HepG2 (cell line): ENCODE data around the gene ALOX12. TPM values are rescaled to one million over a fixed set of nuclear protein-coding genes. Genes with fewer than 3 reads are reported as not detected.

Experiments used
- EEA1 ChIP-seq: sonication (generic); formaldehyde crosslinking; IDR thresholded peaks from 2 replicates; pipeline ENCODE4 v1.5.1; 2020; ENCODE audit warnings: mild to moderate bottlenecking, missing genetic modification reagents, borderline replicate concordance
- GZF1 ChIP-seq: sonication (generic); formaldehyde crosslinking; IDR thresholded peaks from 2 replicates; pipeline ENCODE4 v1.5.1; 2020; ENCODE audit warnings: mild to moderate bottlenecking, missing genetic modification reagents
- SOX6 ChIP-seq, 2 experiments: fragments of 450-650 bp in 1 of 2; sonication (generic) in 1 of 2; formaldehyde crosslinking in 1 of 2; IDR thresholded peaks; 2 replicates each; pipeline versions ENCODE4 v1.4.0 to v1.6.1; 2017 to 2020; ENCODE audit warnings: antibody characterized with exemption in 1 of 2, mild to moderate bottlenecking in 1 of 2, missing genetic modification reagents in 1 of 2
- TOE1 ChIP-seq: sonication (generic); formaldehyde crosslinking; IDR thresholded peaks from 2 replicates; pipeline ENCODE4 v1.4.0; 2020; ENCODE audit warnings: mild to moderate bottlenecking, missing genetic modification reagents
- ZNF562 ChIP-seq: sonication (generic); formaldehyde crosslinking; IDR thresholded peaks from 2 replicates; pipeline ENCODE4 v1.8.0; 2022; ENCODE audit warnings: missing genetic modification reagents, borderline replicate concordance
- ZSCAN30 ChIP-seq: sonication (generic); formaldehyde crosslinking; IDR thresholded peaks from 2 replicates; pipeline ENCODE4 v1.5.0; 2020; ENCODE audit warnings: mild to moderate bottlenecking, missing genetic modification reagents
- polyA plus RNA-seq, 8 experiments: library from polyadenylated mRNA; depleted of rRNA in 3 of 8; stranded (reverse) in 7 of 8; unstranded in 1 of 8; fragments of >200 nt; fragmentation: Illumina TruSeq in 4 of 8; extraction: Trizol in 4 of 8; gene quantifications; 2 replicates each; pipeline versions ENCODE4 v1.2.1 to v1.2.3, GENCODE V29; 2011 to 2016; ENCODE audit warnings: low read depth in 4 of 8, missing spikeins in 1 of 8, mixed read lengths in 1 of 8; ENCODE audit not compliant: insufficient read depth in 1 of 8
- total RNA-seq, 5 experiments: library from RNA; depleted of rRNA; stranded (reverse); fragments of >200 nt; fragmentation: Illumina TruSeq; extraction: Trizol; gene quantifications; 2 replicates each; pipeline ENCODE4 v1.2.3, GENCODE V29; 2016; ENCODE audit warnings: low read depth in 1 of 5
- TF ChIP-seq, protein P1 (sequence below), 2 experiments: IDR thresholded peaks; 2 replicates each; pipeline ENCODE4 v1.6.1; 2011 to 2012; ENCODE audit warnings: low read length in 2 of 2, borderline replicate concordance in 1 of 2, low read depth in 1 of 2, mild to moderate bottlenecking in 1 of 2, moderate library complexity in 1 of 2
- TF ChIP-seq, protein P2 (sequence below): sonication (generic); formaldehyde crosslinking; IDR thresholded peaks from 2 replicates; pipeline ENCODE4 v1.8.1; 2022; ENCODE audit warnings: low read depth, mild to moderate bottlenecking, missing genetic modification reagents
- TF ChIP-seq, protein P3 (sequence below): sonication (generic); formaldehyde crosslinking; IDR thresholded peaks from 2 replicates; pipeline ENCODE4 v1.4.0; 2020; ENCODE audit warnings: mild to moderate bottlenecking, missing genetic modification reagents
- TF ChIP-seq, protein P4 (sequence below): sonication (generic); formaldehyde crosslinking; IDR thresholded peaks from 2 replicates; pipeline ENCODE4 v1.5.1; 2020; ENCODE audit warnings: mild to moderate bottlenecking, missing genetic modification reagents
- TF ChIP-seq, protein P5 (sequence below), 2 experiments: sonication (generic) in 1 of 2; formaldehyde crosslinking in 1 of 2; IDR thresholded peaks; 2 replicates each; pipeline versions ENCODE4 v1.5.1 to v1.6.1; 2011 to 2020; ENCODE audit warnings: borderline replicate concordance in 1 of 2, low read depth in 1 of 2, low read length in 1 of 2, mild to moderate bottlenecking in 1 of 2, missing genetic modification reagents in 1 of 2, moderate library complexity in 1 of 2

ALOX12 gene
- total and polyA plus RNA-seq, 2 of the 13 experiments (the other 11 are each of a cell fraction or from before 2014, with no cell fraction given), result not detected

DNA sequence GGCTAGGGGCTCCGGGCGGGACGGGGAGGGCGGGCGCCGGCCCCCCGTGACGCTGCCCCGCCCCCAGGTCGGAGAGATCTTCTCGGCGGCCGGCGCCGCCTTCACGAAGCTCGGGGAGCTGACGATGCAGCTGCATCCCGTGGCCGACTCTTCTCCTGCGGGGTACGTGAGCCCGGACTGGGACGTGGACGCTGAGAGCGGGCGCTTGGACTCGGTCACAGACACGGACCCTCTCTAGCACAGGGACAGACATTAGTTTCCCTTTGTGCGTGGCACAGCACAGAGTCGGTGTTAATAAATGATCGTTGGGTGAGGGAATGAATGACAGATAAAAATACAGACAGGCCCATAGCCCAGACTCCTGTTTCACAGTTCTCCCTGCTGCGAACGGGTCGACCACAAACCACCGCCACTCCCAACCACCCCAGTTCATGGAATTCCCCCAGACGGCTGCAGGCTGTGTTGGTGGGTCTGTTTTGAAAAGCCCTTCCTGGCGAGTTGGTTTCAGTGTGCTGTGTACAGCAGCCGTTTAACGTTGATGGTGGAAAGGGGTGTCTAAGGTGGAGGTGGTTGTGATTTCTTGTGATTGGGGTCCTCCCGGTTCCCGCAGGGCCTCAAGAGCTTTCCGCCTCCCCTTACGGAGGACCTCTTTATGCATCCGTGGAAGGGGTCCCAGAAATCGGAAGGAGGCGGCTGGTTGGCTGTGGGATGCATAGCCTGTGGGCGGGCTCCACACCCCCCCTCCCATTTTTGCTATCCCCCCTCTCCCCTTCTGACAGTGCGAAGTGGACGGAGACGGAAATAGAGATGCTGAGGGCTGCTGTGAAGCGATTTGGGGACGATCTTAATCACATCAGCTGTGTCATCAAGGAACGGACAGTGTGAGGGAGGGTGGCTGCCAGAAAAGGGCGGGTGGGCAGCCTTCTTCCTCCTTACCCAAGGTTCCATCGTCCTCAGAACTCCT is 19.4 kb downstream of the ALOX12 start (continued):
- TF ChIP-seq, protein P1, sequence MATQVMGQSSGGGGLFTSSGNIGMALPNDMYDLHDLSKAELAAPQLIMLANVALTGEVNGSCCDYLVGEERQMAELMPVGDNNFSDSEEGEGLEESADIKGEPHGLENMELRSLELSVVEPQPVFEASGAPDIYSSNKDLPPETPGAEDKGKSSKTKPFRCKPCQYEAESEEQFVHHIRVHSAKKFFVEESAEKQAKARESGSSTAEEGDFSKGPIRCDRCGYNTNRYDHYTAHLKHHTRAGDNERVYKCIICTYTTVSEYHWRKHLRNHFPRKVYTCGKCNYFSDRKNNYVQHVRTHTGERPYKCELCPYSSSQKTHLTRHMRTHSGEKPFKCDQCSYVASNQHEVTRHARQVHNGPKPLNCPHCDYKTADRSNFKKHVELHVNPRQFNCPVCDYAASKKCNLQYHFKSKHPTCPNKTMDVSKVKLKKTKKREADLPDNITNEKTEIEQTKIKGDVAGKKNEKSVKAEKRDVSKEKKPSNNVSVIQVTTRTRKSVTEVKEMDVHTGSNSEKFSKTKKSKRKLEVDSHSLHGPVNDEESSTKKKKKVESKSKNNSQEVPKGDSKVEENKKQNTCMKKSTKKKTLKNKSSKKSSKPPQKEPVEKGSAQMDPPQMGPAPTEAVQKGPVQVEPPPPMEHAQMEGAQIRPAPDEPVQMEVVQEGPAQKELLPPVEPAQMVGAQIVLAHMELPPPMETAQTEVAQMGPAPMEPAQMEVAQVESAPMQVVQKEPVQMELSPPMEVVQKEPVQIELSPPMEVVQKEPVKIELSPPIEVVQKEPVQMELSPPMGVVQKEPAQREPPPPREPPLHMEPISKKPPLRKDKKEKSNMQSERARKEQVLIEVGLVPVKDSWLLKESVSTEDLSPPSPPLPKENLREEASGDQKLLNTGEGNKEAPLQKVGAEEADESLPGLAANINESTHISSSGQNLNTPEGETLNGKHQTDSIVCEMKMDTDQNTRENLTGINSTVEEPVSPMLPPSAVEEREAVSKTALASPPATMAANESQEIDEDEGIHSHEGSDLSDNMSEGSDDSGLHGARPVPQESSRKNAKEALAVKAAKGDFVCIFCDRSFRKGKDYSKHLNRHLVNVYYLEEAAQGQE (IDR thresholded peaks at IDR 0.05; ENCODE audit: borderline replicate concordance in 1 of 2, low read depth in 1 of 2, low read length in 2 of 2), result no peak
- no peak for TF ChIP-seq TOE1 (CRISPR knock-in tag)
- TF ChIP-seq GZF1, result no peak
- TF ChIP-seq, protein P2, sequence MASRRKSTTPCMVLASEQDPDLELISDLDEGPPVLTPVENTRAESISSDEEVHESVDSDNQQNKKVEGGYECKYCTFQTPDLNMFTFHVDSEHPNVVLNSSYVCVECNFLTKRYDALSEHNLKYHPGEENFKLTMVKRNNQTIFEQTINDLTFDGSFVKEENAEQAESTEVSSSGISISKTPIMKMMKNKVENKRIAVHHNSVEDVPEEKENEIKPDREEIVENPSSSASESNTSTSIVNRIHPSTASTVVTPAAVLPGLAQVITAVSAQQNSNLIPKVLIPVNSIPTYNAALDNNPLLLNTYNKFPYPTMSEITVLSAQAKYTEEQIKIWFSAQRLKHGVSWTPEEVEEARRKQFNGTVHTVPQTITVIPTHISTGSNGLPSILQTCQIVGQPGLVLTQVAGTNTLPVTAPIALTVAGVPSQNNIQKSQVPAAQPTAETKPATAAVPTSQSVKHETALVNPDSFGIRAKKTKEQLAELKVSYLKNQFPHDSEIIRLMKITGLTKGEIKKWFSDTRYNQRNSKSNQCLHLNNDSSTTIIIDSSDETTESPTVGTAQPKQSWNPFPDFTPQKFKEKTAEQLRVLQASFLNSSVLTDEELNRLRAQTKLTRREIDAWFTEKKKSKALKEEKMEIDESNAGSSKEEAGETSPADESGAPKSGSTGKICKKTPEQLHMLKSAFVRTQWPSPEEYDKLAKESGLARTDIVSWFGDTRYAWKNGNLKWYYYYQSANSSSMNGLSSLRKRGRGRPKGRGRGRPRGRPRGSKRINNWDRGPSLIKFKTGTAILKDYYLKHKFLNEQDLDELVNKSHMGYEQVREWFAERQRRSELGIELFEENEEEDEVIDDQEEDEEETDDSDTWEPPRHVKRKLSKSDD (CRISPR knock-in tag), result no peak
- TF ChIP-seq EEA1 (CRISPR knock-in tag), result no peak
- no peak for TF ChIP-seq ZNF562 (CRISPR knock-in tag)
- no peak for TF ChIP-seq SOX6 (IDR thresholded peaks at IDR 0.05)
- no peak for TF ChIP-seq SOX6 (CRISPR knock-in tag; IDR thresholded peaks at IDR 0.05)
- TF ChIP-seq, protein P3, sequence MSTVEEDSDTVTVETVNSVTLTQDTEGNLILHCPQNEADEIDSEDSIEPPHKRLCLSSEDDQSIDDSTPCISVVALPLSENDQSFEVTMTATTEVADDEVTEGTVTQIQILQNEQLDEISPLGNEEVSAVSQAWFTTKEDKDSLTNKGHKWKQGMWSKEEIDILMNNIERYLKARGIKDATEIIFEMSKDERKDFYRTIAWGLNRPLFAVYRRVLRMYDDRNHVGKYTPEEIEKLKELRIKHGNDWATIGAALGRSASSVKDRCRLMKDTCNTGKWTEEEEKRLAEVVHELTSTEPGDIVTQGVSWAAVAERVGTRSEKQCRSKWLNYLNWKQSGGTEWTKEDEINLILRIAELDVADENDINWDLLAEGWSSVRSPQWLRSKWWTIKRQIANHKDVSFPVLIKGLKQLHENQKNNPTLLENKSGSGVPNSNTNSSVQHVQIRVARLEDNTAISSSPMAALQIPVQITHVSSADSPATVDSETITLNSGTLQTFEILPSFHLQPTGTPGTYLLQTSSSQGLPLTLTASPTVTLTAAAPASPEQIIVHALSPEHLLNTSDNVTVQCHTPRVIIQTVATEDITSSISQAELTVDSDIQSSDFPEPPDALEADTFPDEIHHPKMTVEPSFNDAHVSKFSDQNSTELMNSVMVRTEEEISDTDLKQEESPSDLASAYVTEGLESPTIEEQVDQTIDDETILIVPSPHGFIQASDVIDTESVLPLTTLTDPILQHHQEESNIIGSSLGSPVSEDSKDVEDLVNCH (CRISPR knock-in tag), result no peak
- TF ChIP-seq, protein P4, sequence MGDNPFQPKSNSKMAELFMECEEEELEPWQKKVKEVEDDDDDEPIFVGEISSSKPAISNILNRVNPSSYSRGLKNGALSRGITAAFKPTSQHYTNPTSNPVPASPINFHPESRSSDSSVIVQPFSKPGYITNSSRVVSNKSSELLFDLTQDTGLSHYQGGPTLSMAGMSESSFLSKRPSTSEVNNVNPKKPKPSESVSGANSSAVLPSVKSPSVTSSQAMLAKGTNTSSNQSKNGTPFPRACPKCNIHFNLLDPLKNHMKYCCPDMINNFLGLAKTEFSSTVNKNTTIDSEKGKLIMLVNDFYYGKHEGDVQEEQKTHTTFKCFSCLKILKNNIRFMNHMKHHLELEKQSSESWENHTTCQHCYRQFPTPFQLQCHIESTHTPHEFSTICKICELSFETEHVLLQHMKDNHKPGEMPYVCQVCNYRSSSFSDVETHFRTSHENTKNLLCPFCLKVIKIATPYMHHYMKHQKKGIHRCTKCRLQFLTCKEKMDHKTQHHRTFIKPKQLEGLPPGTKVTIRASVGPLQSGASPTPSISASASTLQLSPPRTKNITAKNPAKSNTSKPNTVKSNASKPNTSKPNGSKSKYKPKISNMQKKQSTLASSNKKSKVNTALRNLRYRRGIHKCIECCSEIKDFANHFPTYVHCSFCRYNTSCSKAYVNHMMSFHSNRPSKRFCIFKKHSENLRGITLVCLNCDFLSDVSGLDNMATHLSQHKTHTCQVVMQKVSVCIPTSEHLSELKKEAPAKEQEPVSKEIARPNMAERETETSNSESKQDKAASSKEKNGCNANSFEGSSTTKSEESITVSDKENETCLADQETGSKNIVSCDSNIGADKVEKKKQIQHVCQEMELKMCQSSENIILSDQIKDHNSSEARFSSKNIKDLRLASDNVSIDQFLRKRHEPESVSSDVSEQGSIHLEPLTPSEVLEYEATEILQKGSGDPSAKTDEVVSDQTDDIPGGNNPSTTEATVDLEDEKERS (CRISPR knock-in tag), result no peak
- no peak for TF ChIP-seq ZSCAN30 (CRISPR knock-in tag)
- TF ChIP-seq, protein P5, sequence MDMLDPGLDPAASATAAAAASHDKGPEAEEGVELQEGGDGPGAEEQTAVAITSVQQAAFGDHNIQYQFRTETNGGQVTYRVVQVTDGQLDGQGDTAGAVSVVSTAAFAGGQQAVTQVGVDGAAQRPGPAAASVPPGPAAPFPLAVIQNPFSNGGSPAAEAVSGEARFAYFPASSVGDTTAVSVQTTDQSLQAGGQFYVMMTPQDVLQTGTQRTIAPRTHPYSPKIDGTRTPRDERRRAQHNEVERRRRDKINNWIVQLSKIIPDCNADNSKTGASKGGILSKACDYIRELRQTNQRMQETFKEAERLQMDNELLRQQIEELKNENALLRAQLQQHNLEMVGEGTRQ (IDR thresholded peaks at IDR 0.05; ENCODE audit: low read depth, low read length), result no peak
- TF ChIP-seq, protein P5 (CRISPR knock-in tag; IDR thresholded peaks at IDR 0.05; ENCODE audit: borderline replicate concordance), result no peak
